RKO (cell line): ENCODE measurements around the gene POLD2.
A peak's percentile ranks its signal among the peaks of the same experiment; 100 is the strongest.

Experiments used
- DNase-seq: peaks from one replicate; pipeline ENCODE4 v3.0.0-alpha.2; 2016; ENCODE audit warnings: low spot score

POLD2 gene

DNA sequence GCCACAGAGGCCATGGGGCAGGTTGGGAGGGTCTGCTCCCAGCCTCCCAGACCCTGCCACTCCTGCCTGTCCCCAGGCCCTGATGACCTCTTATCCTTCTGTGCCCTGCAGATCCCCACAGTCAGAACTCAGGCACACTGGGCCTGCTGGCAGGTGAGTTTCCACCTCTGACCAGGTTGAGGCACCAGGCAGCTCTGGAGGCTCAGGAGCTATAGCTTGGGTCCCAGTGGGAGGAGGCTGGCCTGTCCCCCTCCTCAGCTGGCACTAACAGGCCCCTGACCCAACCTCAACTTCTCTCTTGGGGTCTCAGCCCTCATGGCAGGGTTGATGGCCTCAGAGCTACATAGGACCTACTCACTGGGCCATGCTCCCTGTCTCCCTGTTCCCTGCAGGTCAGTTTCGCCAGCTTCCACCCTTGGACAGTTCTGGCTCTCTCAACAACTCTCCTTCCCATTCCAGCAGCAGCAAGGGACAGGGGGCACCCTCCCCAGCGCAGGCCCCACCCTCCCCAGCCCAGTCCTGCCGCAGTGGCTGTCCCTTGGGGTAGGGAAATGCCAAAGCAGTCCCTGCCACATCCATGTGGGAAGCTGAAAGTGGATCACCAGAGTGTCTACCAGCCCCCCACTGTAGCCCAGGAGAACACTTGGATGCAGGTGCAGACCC is 21.9 kb downstream of the POLD2 start:
- no peak for DNase-seq

DNA sequence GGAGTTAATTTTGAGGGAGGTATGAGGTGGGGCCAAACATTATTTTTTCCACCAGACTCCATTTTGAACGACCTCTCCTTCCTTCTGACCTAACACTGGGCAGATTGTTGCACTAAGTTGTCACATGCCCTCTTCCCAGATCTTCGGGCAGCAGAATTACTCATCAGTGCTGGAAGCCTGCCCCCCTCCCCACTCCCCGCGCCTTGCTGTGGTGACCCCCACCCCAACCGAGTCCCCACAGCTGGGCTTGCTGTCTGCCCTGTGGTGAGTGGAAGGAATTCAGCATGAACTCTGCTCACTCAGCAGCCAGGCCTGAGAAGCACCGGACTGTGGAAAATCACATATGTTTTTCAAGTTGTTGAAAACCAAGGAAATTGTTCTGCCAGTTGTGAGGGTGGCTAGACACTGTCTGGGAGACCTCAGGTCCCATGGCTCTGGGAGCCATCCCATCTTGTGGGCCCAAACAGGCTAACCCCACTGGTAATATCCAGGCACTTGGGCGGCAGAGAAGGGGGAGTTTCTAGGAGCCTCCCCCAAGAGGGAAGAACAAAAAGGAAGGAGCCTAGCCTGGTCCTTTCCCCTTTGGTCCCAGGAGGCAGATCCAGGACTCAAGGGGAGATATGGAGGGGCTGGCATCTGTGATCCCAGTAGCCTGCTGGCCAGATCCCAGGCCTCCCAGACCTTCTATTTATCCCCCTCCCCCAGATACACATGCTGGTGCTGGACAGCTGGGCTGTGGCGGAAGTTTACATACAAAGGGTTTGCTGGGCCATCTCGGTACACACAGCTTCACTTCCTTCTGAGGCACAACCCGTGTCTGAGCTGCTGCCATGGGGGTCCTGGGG is 22.7 kb downstream of the POLD2 start:
- DNase-seq: no peak

DNA sequence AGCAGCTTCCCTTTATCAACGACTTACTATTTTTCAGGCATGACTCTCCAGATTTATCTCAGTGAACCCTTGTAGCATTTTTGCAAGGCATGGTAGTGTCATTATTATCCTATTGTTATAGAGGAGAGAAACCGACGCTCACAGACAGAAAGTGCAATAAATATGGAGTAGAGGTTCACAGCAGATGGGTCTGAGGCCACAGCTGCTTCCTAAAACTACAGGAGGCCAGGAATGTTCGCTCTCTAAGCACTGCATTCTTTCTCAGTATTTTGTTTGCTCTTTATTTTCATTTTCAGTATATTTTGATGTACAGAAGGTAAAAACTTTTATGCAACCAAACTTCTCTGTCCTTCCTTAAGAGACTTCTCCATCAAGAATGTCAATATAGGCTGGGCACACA is 23.7 kb downstream of the POLD2 start:
- no peak for DNase-seq

DNA sequence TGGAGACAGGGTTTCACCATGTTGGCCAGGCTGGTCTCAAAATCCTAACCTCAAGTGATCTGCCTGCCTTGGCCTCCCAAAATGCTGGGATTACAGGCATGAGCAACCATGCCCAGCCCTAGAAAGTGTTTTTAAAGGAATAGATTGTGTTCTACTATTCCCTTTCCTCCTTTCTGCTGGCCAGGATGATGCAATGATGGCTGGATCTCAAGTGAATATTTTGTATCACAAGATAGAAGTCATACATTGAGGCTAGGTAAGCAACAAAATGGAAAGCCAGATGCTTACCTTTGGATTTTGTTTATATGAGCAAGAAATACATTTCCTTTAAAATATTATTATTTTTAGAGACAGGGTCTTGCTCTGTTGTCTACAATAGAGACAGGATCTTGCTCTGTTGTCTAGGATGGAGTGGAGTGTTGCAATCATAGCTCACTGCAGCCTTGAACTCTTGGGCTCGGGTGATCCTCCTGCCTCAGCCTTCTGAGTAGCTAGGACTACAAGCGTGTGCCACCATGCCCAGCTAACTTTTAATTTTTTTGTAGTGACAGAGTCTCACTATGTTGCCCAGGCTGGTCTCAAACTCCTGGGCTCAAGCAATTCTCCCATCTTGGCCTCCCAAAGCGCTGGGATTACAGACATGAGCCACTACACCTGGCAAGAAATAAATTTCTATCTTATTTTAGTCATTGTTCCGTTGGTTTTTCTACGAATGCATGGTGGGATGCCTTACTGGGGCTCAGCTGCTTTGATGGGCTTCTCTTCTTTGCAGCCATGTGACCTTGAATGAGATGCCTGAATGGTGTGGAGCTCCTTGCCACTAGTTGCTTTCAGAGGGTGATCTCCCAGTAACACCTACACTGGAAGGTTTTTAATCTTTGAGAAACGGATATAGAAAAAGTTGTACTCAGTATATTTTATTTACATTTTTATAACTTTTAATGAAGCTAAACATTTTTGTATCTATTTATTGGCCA is 25.0 kb downstream of the POLD2 start:
- no peak for DNase-seq

DNA sequence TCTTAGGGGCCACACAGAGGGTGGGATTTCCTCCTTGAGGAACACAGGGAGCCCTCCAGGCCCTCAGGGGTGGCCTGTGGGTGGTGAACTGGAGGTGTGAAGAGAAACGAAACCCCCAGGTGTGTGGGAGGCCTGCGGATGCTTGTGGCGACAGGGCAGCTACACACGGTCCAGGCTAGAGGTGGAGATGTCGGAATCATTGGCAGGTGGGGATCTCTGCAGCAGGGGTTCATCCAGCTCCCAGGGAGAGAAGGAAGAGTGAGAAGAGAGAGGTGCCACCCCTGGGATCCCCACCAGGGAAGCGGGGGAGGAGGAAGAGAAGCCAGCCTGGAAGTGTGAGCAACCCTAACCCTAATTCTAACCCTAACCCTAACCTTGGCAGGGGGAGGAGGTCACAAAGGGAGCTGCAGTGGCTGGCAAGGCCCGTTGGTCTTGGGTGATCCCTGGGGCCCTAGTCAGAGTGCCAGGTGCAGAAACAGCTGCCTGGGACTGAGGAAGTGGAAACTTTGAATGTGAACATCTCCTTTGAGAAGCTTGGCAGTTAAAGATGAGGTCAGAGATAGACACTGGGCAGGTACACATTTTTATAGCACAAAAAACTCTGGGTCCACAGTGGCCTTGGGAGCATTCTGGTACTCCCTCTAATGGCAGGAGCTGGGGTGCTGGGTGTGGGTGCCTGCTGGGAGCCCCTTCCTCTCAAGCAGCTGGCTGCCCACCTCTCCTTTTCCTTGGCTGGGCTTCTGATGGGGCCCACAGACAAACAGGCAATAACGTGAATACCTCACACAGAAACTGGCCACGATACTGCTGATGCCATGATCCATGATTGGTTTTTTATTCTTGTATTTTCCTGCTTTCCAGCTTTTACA is 26.1 kb downstream of the POLD2 start:
- no peak for DNase-seq

DNA sequence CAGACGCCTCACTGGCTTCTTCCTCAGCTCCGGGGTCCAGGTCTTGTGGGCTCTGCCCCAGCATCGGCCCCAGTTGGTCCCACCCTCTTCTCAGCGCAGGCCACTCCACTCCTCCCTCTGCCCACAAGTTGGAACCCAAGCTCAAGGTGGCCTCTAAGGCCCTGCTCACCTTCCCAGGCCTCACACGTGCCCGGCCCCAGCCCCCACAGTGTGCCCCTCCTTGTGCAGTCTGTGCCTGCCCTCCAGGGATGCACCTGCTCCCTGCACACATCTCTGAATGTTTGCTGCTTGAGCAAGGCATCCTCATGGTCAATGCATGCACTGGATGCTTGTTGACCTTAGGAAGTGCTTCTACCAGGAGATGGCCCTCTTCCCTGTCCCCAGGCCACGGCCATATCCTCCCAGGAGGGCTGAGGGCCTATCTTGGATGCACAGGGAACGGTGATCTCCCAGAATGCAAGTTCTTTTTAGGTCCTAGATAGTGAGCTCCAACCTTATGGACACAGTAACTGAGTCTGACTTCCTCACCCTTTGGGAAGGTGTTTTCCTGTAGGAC is 26.9 kb downstream of the POLD2 start:
- DNase-seq: no peak

DNA sequence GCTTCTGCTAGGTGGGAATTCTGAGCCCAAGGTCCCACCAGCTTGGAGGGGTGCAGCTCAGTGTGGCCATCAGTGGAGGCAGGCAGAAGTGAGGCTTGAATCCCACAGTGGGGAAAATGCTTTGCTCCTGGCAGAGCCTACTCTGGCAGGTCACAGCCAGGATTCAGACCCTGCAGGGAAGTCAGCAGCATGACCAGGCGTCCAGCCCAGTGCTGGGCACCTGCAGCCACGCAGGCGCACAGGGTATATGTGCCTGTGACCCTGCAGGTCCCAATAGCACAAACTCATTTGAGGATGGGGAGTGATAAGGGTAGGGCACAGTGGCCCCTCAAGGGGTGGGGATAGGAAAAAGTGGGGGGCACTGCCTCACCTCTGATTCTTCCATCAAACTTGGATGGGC is 27.6 kb downstream of the POLD2 start:
- no peak for DNase-seq

DNA sequence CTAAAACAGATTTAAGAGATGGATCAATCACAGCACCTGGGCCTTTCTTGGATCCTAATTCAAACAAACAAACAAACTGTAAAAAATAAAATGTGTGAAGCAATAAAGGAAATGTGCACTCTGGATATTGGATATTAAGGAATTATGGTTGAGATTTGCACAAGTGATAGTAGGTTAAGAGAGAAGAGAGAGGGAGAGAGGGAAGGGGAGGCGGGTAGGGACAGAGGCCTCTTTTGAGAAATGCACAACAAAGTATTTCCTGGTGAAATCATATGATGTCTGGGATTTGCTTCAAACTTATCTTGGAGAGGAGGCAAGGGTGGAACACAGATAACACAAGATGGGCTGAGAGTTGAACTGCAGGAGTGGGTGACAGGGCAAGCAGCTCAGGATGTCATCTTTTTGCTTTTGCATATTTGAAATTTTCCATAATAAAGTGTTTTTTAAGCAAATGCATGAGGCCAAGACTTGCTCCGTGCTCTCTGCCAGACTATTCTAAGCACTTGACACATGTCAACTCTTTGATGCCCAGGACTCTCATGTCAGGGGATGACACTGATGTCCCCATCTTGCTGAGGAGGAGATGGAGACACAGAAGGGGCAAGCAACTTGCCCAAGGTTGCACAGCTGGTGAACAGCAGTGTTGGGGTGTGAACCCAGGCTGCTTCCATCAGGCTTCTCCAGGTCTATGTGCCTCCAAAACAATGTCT is 28.3 kb downstream of the POLD2 start:
- DNase-seq: no peak

DNA sequence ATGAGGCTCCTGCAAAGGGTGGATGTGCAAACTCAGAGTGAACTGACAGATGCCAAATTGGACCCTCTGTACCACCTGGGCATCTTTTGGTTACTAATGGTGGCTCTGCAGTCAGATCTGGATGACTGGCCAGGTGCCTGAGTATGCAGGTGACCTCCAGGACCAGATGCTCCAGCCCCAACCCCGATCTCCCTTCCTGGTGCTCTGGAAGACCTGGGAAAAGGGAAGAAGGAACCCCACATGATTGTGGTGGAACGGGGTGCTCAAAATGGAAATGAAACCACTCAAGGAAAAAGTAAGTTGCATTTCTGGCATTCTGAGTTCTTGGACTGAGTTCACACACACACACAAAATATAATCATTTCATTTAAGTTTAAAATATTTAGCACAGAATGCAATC is 29.0 kb downstream of the POLD2 start:
- DNase-seq: no peak

DNA sequence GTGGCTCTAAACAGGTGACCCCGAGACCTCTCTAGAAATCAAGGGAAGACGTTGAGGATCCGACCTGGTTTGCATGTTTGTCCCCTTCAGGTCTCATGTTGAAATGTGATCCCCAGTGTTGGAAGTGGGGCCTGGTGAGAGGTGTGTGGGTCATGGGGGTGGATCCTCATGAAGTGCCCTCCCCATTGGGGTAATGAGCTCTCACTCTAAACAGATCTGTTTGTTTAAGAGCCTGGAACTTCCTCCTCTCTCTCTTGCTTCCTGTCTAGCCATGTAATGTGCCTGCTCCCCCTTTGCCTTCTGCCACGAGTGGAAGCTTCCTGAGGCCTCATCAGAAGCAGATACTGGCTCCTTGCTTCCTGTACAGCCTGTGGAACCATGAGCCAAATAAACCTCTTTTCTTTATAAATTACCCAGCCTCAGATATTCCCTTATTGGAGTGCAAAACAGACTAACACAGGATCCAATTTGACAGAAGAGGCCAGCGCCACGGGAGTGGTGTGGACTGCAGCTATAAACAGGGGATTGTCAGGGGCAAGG is 30.2 kb downstream of the POLD2 start:
- DNase-seq: no peak

DNA sequence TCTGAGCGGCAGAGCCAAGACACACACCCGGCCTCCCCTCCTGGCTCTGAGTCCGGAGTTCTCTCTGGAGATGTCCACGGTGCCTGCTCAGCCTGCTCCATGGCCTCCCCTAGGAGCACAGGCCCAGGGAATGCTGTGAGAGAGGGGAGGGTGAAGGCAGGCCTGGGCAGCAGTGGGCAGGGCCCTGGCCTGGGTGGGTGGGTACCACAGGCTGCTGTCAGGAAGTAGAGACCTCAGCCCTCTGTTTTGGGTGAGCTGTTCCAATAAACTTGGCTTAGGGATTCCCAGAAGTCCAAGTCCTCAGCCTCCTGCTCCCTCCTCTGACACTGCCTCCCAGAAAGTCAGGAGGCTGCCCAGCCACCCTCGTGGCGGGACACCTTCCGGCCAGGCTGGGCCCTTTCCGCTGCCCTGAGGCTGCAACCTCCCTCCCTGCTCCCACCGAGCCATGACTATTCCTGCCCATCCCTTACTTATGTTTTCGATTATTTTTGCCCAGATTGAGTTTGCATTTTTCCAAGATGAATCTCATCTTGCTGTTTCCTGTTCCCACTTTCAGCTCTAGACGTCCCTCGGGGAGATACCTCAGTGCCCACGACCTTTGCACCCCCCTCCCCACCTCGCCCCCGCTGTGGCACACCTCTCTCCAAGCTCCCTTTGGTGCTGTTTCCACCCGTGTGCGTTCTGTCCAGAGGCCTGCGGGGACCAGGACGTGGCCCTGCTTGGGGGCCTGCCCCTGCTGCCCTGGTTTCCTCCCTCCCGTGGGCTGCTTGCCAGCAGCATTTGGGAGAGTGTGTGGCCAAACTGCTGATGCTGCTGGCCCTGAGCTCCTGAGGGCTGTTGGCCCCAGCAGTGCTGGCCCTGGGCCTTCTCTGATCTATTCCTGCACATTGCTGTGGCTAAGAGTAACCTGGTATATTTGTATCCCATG is 35.2 kb downstream of the POLD2 start:
- DNase-seq: no peak

DNA sequence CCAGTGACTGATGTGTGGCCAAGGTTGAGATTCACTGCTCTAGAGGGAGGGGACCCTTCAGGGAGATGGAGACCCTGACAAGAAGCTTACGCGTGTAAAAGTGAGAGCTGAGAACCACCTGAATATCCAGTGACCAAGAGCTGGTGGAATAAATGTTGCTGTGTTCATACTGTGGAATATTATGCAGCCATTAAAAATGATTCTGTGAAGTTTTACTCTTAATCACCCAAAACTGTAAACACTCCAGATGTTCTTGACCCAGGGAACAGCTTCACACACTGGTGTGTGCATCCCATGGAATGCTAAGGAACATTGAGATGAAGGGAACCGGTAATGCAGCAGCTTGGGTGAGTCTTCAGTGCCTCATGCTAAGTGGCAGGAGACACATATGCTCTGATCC is 36.7 kb downstream of the POLD2 start:
- DNase-seq: no peak

DNA sequence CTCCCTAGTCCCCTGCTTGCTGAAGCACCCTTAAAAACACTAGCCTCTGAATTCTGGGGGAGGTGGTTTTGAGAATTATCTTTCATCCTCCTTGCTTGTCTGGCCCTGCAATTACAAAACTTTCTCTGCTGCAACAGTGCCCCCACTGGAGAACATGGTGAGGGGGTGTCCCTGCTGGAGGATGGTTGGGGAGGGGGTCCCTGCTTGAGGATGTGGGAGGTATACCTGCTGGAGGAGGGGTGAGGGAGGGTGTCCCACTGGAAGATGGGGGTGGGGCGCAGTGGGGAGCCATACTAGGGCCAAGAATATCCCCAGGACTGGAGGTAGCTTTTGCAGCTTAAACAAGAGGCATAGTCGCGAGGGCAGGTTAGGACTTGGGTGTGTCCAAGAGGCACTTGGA is 37.8 kb downstream of the POLD2 start:
- DNase-seq: no peak

DNA sequence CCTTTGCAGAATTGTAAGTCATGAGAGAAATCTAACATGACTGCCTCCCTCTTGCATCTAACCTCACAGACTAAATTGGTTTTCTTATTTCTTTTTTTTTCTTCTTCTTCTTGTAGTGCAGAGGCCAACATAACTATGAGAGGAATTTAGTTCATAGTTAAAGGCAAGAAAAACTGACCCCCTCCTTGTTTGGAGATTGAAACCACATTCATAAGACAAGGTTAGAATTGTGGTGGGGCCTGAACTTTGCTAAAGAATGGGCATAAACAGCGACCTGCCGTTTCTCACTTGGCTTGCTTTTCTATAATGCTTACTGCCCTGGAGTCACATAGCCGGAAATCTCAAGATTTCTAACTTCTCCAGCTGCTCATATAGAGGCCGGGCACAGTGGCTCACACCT is 38.6 kb downstream of the POLD2 start:
- no peak for DNase-seq

DNA sequence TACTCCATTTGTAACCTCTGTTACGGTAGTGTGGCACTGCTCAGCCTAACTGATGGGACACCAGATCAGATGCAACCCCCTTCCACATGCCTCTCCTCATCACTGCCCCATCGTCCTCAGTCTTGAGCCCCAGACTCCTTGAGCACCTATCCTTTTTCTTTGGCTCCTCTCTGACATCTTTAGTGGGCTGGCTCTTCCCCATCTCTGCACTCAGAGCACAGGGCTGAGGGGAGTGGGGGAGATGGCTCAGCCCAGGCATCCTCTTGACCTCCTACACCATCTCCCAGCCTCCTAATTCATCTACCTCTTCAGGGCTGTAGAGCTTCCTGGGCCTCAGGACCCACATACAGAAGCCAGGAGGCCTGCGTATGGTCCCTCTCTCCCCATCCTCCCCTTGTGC is 39.6 kb downstream of the POLD2 start:
- no peak for DNase-seq

DNA sequence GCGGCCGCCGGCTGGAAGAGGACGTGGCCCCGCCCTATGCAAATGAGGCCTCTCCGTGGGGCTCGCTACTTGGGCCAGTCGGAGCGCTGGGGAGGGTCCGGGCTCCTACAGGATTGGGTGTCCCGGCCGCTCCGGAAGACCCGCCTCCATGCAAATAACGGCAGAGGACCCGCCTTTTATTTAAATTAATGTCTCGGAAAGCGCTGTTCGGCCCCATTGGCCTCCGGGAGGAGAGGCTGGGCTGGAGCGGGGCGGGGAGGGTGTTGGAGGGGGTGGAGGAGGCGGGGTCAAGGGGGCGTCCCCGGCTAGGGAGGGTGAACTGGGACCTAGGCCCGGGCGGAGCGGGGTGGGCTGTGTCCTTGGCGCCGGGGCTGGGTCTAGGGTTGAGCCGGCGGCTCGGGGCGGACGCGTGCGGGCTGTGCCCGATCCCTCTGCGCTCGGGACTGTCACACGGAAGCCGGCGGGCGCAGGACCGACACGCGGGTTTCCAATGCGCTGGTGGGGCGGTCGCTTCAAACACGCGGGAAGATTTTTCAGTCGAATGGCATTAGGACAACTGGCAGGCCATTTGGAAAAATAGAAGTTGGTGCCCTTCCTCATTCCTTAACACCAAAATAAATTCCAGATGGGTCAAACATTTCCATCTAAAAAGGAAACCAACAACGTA is 40.7 kb downstream of the POLD2 start:
- peak; percentile 98 for DNase-seq

DNA sequence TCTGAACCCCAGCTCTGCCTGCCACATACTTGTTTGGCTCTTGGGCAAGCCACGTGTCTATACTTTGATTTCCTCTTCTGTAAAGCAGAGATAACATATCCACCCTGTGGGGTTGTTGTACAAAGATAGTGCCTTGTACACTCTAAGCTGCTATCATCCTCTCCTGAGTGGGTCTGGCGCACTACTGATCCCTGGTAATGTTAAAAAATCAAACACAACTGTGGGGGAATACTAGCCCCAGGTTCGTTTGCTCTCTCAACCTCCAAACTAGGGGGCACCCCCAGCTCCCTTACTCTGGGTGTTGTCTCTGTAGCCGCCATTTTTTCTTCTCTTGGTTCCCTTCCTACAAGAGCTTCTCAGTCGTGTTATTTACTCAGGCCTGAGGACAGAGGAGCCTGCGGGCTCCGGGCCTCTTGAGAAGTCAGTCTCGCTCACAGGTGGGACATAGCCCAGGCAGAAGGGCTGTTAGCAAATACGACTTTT is 42.0 kb downstream of the POLD2 start:
- no peak for DNase-seq

DNA sequence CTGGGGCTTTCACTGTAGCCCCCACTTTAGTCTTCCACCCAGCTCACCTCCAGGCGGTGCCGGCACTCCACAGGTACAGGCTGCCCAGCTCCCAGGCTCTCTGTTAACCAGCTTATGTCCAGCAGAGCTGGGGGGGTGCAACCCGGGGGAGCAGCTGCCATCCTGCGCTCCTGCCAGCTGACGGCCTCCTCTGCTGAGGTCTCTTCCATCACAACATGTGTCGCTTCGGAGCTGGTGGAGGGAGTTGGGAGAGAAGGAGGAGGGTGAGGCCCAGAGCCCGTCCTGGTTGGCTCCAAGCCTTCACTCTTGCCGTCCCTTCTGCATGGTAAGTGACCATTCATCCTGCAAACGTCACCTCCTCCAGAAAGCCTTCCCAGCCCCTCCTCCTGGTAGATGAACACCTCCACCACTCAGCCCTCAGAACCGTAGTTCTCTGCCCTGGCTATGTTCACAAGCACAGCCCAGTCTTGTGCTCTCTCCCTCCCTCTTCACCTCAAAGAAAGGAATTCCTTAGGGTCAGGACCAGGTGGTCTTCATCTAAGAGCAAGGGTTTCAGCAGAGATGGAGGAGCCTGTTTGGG is 42.6 kb downstream of the POLD2 start:
- no peak for DNase-seq
